IMR-90 (cell line): ENCODE measurements around the gene RAPGEF1. TPM values are rescaled to one million over a fixed set of nuclear protein-coding genes. Genes with fewer than 3 reads are reported as not detected.

ENCODE experiments used
- ATAC-seq: fragments of 200-7000 bp; cut with Tn5 transposase; 2 replicates; pipeline ENCODE4 v1.9.1; 2020; ENCODE audit warnings: low read depth, mild to moderate bottlenecking, moderate library complexity
- BruUV-seq: library from RNA; stranded (reverse); fragments of 400-500 nt; replicated peaks from 2 replicates; lab custom pipeline; 2021; lab: Mats Ljungman, UMichigan
- CTCF ChIA-PET: fragments of 300-600 bp; formaldehyde crosslinking; extraction: SDS; loops from one replicate; lab custom pipeline; 2021; ENCODE audit warnings: antibody characterized with exemption; lab: Yijun Ruan, JAX
- POLR2A ChIA-PET: fragments of 300-600 bp; sonication (Branson Sonifier 250); formaldehyde crosslinking; loops from one replicate; lab custom pipeline; 2022; ENCODE audit warnings: antibody characterized with exemption; ENCODE audit not compliant: unreplicated experiment; lab: Charles Lee
- DNase-seq: peaks from one replicate; pipeline ENCODE4 v3.0.0; 2013
- H2AFZ ChIP-seq: replicated peaks from 2 replicates; pipeline ENCODE3; 2013; ENCODE audit warnings: low read length, mild to moderate bottlenecking; ENCODE audit not compliant: poor library complexity
- H2AK5ac ChIP-seq: 2 replicates; pipeline ENCODE4 v1.6.1; 2013; ENCODE audit warnings: low read depth, low read length, inconsistent platforms
- H2AK9ac ChIP-seq: replicated peaks from 2 replicates; pipeline ENCODE3; 2013; ENCODE audit warnings: mild to moderate bottlenecking, low read depth, low read length, moderate library complexity; ENCODE audit not compliant: poor library complexity
- H2BK120ac ChIP-seq: 2 replicates; pipeline ENCODE4 v1.6.1; 2013; ENCODE audit warnings: low read depth, low read length, inconsistent platforms
- H2BK15ac ChIP-seq: 3 replicates; pipeline ENCODE4 v1.6.1; 2013; ENCODE audit warnings: low read depth, low read length, inconsistent platforms
- H2BK20ac ChIP-seq: 2 replicates; pipeline ENCODE4 v1.6.1; 2013; ENCODE audit warnings: low read depth, mild to moderate bottlenecking, inconsistent platforms, low read length, moderate library complexity
- H2BK5ac ChIP-seq: 2 replicates; pipeline ENCODE4 v1.6.1; 2013; ENCODE audit warnings: mild to moderate bottlenecking, low read depth, low read length, inconsistent platforms; ENCODE audit not compliant: poor library complexity, severe bottlenecking
- H3K14ac ChIP-seq: replicated peaks from 2 replicates; pipeline ENCODE4 v1.6.1; 2013; ENCODE audit warnings: low read depth, low read length, inconsistent platforms
- H3K18ac ChIP-seq: 2 replicates; pipeline ENCODE4 v1.6.1; 2013; ENCODE audit warnings: low read depth, low read length, control low read depth
- H3K23ac ChIP-seq: 2 replicates; pipeline ENCODE4 v1.6.1; 2013; ENCODE audit warnings: low read depth, low read length, inconsistent platforms
- H3K27ac ChIP-seq: 2 replicates; pipeline ENCODE4 v1.5.1; 2013; ENCODE audit warnings: mild to moderate bottlenecking, control low read depth, low read length; ENCODE audit not compliant: insufficient read depth
- H3K27me3 ChIP-seq: 2 replicates; pipeline ENCODE4 v1.6.1; 2013; ENCODE audit warnings: low read length; ENCODE audit not compliant: control insufficient read depth, insufficient read depth
- H3K36me3 ChIP-seq: 2 replicates; pipeline ENCODE4 v1.6.1; 2013; ENCODE audit warnings: low read length, mixed read lengths; ENCODE audit not compliant: control insufficient read depth, insufficient read depth
- H3K4ac ChIP-seq: 2 replicates; pipeline ENCODE4 v1.6.1; 2013; ENCODE audit warnings: low read depth, low read length, inconsistent platforms
- H3K4me1 ChIP-seq: 2 replicates; pipeline ENCODE4 v1.6.1; 2013; ENCODE audit warnings: low read length, mixed read lengths; ENCODE audit not compliant: control insufficient read depth, insufficient read depth
- H3K4me2 ChIP-seq: 2 replicates; pipeline ENCODE4 v1.6.1; 2013; ENCODE audit warnings: low read depth, mild to moderate bottlenecking, control low read depth, low read length, moderate library complexity
- H3K4me3 ChIP-seq: 2 replicates; pipeline ENCODE4 v1.5.1; 2013; ENCODE audit warnings: low read depth, mild to moderate bottlenecking, control low read depth, low read length, moderate library complexity; ENCODE audit not compliant: insufficient read depth
- H3K56ac ChIP-seq: 2 replicates; pipeline ENCODE4 v1.6.1; 2013; ENCODE audit warnings: low read length, inconsistent platforms; ENCODE audit not compliant: insufficient read depth; ENCODE audit errors: extremely low read depth
- H3K79me1 ChIP-seq, 2 experiments: 2 replicates each; pipeline ENCODE4 v1.6.1; 2013; ENCODE audit warnings: low read length in 2 of 2, inconsistent platforms in 1 of 2, low read depth in 1 of 2
- H3K9ac ChIP-seq: 2 replicates; pipeline ENCODE4 v1.6.1; 2013; ENCODE audit warnings: low read depth, low read length, control low read depth
- H3K9me1 ChIP-seq: 2 replicates; pipeline ENCODE4 v1.6.1; 2013; ENCODE audit warnings: low read length, inconsistent platforms; ENCODE audit not compliant: insufficient read depth
- H3K9me3 ChIP-seq: 2 replicates; pipeline ENCODE4 v1.6.1; 2013; ENCODE audit warnings: low read length; ENCODE audit not compliant: control insufficient read depth, insufficient read depth
- H4K20me1 ChIP-seq: 2 replicates; pipeline ENCODE4 v1.6.1; 2013; ENCODE audit warnings: low read length, inconsistent platforms; ENCODE audit not compliant: insufficient read depth
- H4K5ac ChIP-seq: 2 replicates; pipeline ENCODE4 v1.6.1; 2013; ENCODE audit warnings: mild to moderate bottlenecking, low read depth, low read length, control low read depth
- H4K8ac ChIP-seq, 2 experiments: 2 replicates each; pipeline ENCODE4 v1.6.1; 2013; ENCODE audit warnings: low read depth in 2 of 2, low read length in 2 of 2, control low read depth in 1 of 2, inconsistent platforms in 1 of 2
- H4K91ac ChIP-seq: 2 replicates; pipeline ENCODE4 v1.6.1; 2013; ENCODE audit warnings: low read depth, low read length, inconsistent platforms; ENCODE audit not compliant: insufficient read depth
- BHLHE40 ChIP-seq: fragments of 150-350 bp; IDR thresholded peaks from 2 replicates; pipeline ENCODE4 v1.6.1; 2016; ENCODE audit warnings: mild to moderate bottlenecking, low read depth, low read length
- CEBPB ChIP-seq: IDR thresholded peaks from 2 replicates; pipeline ENCODE4 v1.6.1; 2012; ENCODE audit warnings: low read depth, low read length, improper control_type of control experiment
- CHD1 ChIP-seq: IDR thresholded peaks from 2 replicates; pipeline ENCODE4 v1.6.1; 2012; ENCODE audit warnings: low read depth, low read length, improper control_type of control experiment
- FOS ChIP-seq: fragments of 150-350 bp; IDR thresholded peaks from 2 replicates; pipeline ENCODE4 v1.6.1; 2016; ENCODE audit warnings: low read depth, low read length
- MAFK ChIP-seq: IDR thresholded peaks from 2 replicates; pipeline ENCODE4 v1.6.1; 2012; ENCODE audit warnings: low read depth, low read length, improper control_type of control experiment
- MAZ ChIP-seq: IDR thresholded peaks from 2 replicates; pipeline ENCODE4 v1.6.1; 2012; ENCODE audit warnings: low read depth, mild to moderate bottlenecking, low read length, improper control_type of control experiment, moderate library complexity, borderline replicate concordance
- MXI1 ChIP-seq: IDR thresholded peaks from 2 replicates; pipeline ENCODE4 v1.6.1; 2012; ENCODE audit warnings: low read depth, mild to moderate bottlenecking, low read length, moderate library complexity, borderline replicate concordance
- NFE2L2 ChIP-seq: fragments of 150-350 bp; IDR thresholded peaks from 2 replicates; pipeline ENCODE4 v1.6.1; 2016; ENCODE audit warnings: low read depth, mild to moderate bottlenecking, low read length
- POLR2A ChIP-seq: IDR thresholded peaks from 2 replicates; pipeline ENCODE4 v1.6.1; 2012; ENCODE audit warnings: mild to moderate bottlenecking, low read depth, low read length
- RAD21 ChIP-seq: IDR thresholded peaks from 2 replicates; pipeline ENCODE4 v1.6.1; 2012; ENCODE audit warnings: low read length, improper control_type of control experiment
- RCOR1 ChIP-seq: IDR thresholded peaks from 2 replicates; pipeline ENCODE4 v1.6.1; 2012; ENCODE audit warnings: mild to moderate bottlenecking, low read length, improper control_type of control experiment; ENCODE audit not compliant: insufficient replicate concordance
- RFX5 ChIP-seq: IDR thresholded peaks from 2 replicates; pipeline ENCODE4 v1.8.0; 2012; ENCODE audit warnings: low read depth, mild to moderate bottlenecking, low read length, moderate library complexity
- SMC3 ChIP-seq: fragments of 150-350 bp; IDR thresholded peaks from 2 replicates; pipeline ENCODE4 v1.6.1; 2016; ENCODE audit warnings: low read depth, mild to moderate bottlenecking, antibody characterized with exemption, low read length, moderate library complexity
- WGBS, 2 experiments: methylation state at CpG; one replicate each; pipeline versions ENCODE4 v1.1.5 to v1.1.7; 2013; ENCODE audit warnings: missing lambda C conversion rate in 2 of 2; ENCODE audit not compliant: insufficient read length in 1 of 2; ENCODE audit errors: extremely low coverage in 2 of 2; 5-methylcytosine and 5-hydroxymethylcytosine counted together
- dilution Hi-C: fragments of 300-500 bp; cut with HindIII; formaldehyde crosslinking; loops from one replicate; pipeline ENCODE4 v1.14.3; 2018; ENCODE audit warnings: low sequenced_read_pairs; ENCODE audit not compliant: unreplicated experiment
- in situ Hi-C: fragments of 300-500 bp; cut with MboI; formaldehyde crosslinking; loops from 3 replicates; pipeline ENCODE4 v1.14.3; 2019; ENCODE audit warnings: low sequenced_read_pairs, inconsistent platforms, mixed read lengths
- intact Hi-C: fragments of 100-400 bp; cut with micrococcal nuclease; formaldehyde crosslinking; loops from 2 replicates; pipeline ENCODE4 v1.10.0; 2022
- polyA plus RNA-seq, 3 experiments: library from polyadenylated mRNA; depleted of rRNA; stranded (reverse); fragments of >200 nt; gene quantifications; 2 replicates each; pipeline ENCODE4 v1.2.3, GENCODE V29; 2012; ENCODE audit warnings: low replicate concordance in 1 of 3
- total RNA-seq: library from RNA; depleted of rRNA; stranded (reverse); fragments of >200 nt; gene quantifications from 2 replicates; pipeline ENCODE4 v1.2.3, GENCODE V29; 2012
- TF ChIP-seq, protein P1 (sequence below): fragments of 150-350 bp; IDR thresholded peaks from 2 replicates; pipeline ENCODE4 v1.6.1; 2017; ENCODE audit warnings: mild to moderate bottlenecking, antibody characterized with exemption, low read length, low read depth
- TF ChIP-seq, protein P2 (sequence below): fragments of 150-350 bp; IDR thresholded peaks from 2 replicates; pipeline ENCODE4 v1.6.1; 2016; ENCODE audit warnings: low read depth, mild to moderate bottlenecking, low read length, moderate library complexity, borderline replicate concordance
- TF ChIP-seq, protein P3 (sequence below): conservative IDR thresholded peaks from 2 replicates; pipeline ENCODE4 v1.5.1; 2012; ENCODE audit warnings: mild to moderate bottlenecking, low read depth, low read length, improper control_type of control experiment

RAPGEF1 gene
- total and polyA plus RNA-seq, 2 of the 4 experiments (the other 2 are of a cell fraction) = 13.1 to 22.3 TPM

DNA sequence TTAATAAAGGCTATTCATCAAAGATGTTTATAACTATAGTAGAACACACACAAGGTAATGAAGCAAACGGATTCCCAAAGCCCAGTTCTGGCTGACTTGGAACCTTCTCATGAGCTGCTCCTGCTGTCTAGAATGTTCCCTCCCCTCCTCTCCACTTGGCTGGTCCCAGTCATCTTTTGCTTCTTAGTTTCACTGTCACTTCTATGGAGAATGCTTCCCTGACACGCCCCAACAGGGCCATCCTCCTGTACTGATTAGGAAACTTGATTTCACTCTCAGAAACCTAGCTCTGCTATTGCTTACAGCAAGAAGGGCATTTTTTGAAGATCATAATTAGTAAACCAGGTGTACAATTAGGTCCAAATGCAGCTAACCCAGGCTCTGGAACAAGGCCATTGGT is 3.2 kb upstream of the RAPGEF1 start:
- Histone ChIP-seq H3K18ac (no peak overlapping the region), H2AK9ac (no peak overlapping the region), H4K20me1 (peaks cover 12% of the 10 kb centered on the region), H3K9me1 (0 out of 2 replicates have a peak, but pooled peaks cover 2% of the 10 kb centered on the region), H2BK20ac (no peak overlapping the region), H4K91ac (no peak overlapping the region), H3K36me3 (no peaks in the 10 kb centered on the region), H3K4me2 (no peak overlapping the region), H3K4me3 (no peak overlapping the region), H2AFZ (no peak overlapping the region), H2BK120ac (no peak overlapping the region), H3K14ac (no peak overlapping the region), H3K9ac (no peak overlapping the region), H2BK15ac (no peak overlapping the region), H4K5ac (no peak overlapping the region), H3K27ac (no peak overlapping the region), H2AK5ac (no peak overlapping the region), H3K4ac (no peak overlapping the region), H3K9me3 (no peaks in the 10 kb centered on the region), H4K8ac (no peak overlapping the region), H3K79me1 (peaks cover 10 to 12% of the 10 kb centered on the region in 2 experiments; a peak in 3 of 4 replicates), H3K56ac (no peak overlapping the region), H3K23ac (no peak overlapping the region), H3K27me3 (no peaks in the 10 kb centered on the region), H3K4me1 (peaks cover 6% of the 10 kb centered on the region), H2BK5ac (no peak overlapping the region)
- WGBS, 2 experiments = 63% methylated on average over 1 of the region's 2 CpGs; no CpG with 5 or more reads in 1 of the 2 experiments
- POLR2A ChIA-PET = no interaction called here
- CTCF ChIA-PET = no interaction called here
- TF ChIP-seq CEBPB (no peak), RAD21 (no peak), RCOR1 (no peak), RFX5 (no peak), MAZ (no peak), MAFK (no peak), BHLHE40 (no peak), CHD1 (no peak), POLR2A (no peak), SMC3 (no peak), FOS (no peak), NFE2L2 (no peak), MXI1 (no peak)
- TF ChIP-seq, protein P1, sequence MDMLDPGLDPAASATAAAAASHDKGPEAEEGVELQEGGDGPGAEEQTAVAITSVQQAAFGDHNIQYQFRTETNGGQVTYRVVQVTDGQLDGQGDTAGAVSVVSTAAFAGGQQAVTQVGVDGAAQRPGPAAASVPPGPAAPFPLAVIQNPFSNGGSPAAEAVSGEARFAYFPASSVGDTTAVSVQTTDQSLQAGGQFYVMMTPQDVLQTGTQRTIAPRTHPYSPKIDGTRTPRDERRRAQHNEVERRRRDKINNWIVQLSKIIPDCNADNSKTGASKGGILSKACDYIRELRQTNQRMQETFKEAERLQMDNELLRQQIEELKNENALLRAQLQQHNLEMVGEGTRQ = no peak
- TF ChIP-seq, protein P2, sequence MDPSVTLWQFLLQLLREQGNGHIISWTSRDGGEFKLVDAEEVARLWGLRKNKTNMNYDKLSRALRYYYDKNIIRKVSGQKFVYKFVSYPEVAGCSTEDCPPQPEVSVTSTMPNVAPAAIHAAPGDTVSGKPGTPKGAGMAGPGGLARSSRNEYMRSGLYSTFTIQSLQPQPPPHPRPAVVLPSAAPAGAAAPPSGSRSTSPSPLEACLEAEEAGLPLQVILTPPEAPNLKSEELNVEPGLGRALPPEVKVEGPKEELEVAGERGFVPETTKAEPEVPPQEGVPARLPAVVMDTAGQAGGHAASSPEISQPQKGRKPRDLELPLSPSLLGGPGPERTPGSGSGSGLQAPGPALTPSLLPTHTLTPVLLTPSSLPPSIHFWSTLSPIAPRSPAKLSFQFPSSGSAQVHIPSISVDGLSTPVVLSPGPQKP = no peak
- TF ChIP-seq, protein P3, sequence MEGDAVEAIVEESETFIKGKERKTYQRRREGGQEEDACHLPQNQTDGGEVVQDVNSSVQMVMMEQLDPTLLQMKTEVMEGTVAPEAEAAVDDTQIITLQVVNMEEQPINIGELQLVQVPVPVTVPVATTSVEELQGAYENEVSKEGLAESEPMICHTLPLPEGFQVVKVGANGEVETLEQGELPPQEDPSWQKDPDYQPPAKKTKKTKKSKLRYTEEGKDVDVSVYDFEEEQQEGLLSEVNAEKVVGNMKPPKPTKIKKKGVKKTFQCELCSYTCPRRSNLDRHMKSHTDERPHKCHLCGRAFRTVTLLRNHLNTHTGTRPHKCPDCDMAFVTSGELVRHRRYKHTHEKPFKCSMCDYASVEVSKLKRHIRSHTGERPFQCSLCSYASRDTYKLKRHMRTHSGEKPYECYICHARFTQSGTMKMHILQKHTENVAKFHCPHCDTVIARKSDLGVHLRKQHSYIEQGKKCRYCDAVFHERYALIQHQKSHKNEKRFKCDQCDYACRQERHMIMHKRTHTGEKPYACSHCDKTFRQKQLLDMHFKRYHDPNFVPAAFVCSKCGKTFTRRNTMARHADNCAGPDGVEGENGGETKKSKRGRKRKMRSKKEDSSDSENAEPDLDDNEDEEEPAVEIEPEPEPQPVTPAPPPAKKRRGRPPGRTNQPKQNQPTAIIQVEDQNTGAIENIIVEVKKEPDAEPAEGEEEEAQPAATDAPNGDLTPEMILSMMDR = no peak
- no TSS peak for BruUV-seq
- dilution Hi-C loops (no loop called here), in situ Hi-C loops (loop anchor here (5.0 to 10.0 kb wide), 2 partner anchors 151 to 238 kb away; partner anchors contain the start of gene POMT1), intact Hi-C loops (no loop called here)
- no peak for ATAC-seq
- no peak for DNase-seq
